Naive thymus-derived CD4-positive, alpha-beta T cell (primary cell): ENCODE measurements around the gene PPP5C. TPM values are rescaled to one million over a fixed set of nuclear protein-coding genes. Genes with fewer than 3 reads are reported as not detected.

Source experiments
- ATAC-seq: fragments of 150-1000 bp; cut with Tn5 transposase; 2 replicates; pipeline ENCODE4 v1.10.0; 2021; ENCODE audit warnings: mild to moderate bottlenecking, moderate library complexity
- CTCF ChIA-PET: fragments of 350-600 bp; sonication (Branson Sonifier 250); formaldehyde crosslinking; loops from one replicate; lab custom pipeline; 2021; ENCODE audit warnings: antibody characterized with exemption; lab: Charles Lee
- POLR2A ChIA-PET: fragments of 350-600 bp; sonication (Branson Sonifier 250); formaldehyde crosslinking; loops from one replicate; lab custom pipeline; 2021; ENCODE audit warnings: antibody characterized with exemption, inconsistent platforms; lab: Charles Lee
- DNase-seq, 9 donors: peaks; one replicate each; pipeline versions ENCODE4 v3.0.0 to v3.0.0-alpha.2; 2020 to 2022; ENCODE audit warnings: mixed read lengths in 1 of 9
- H3K27ac ChIP-seq: one replicate; pipeline ENCODE4 v1.7.0; 2013; ENCODE audit warnings: mild to moderate bottlenecking, low read depth, low read length, moderate library complexity
- H3K27me3 ChIP-seq, 2 donors: one replicate each; pipeline ENCODE4 v1.7.0; 2013; ENCODE audit warnings: low read length in 2 of 2, mild to moderate bottlenecking in 2 of 2, moderate library complexity in 2 of 2; ENCODE audit not compliant: control insufficient read depth in 2 of 2, insufficient read depth in 2 of 2
- H3K36me3 ChIP-seq, 3 experiments: 1 replicate in 2 of 3; 2 replicates in 1 of 3; pipeline ENCODE4 v1.7.0; 2013; ENCODE audit warnings: low read length in 3 of 3, mild to moderate bottlenecking in 3 of 3, moderate library complexity in 1 of 3; ENCODE audit not compliant: insufficient read depth in 3 of 3, control insufficient read depth in 2 of 3
- H3K4me1 ChIP-seq, 2 donors: one replicate each; pipeline ENCODE4 v1.7.0; 2013; ENCODE audit warnings: low read length in 2 of 2, mild to moderate bottlenecking in 2 of 2, moderate library complexity in 1 of 2; ENCODE audit not compliant: control insufficient read depth in 2 of 2, insufficient read depth in 2 of 2
- H3K4me3 ChIP-seq: 2 replicates; pipeline ENCODE4 v1.7.0; 2013; ENCODE audit warnings: mild to moderate bottlenecking, low read length
- H3K9me3 ChIP-seq, 3 experiments: 1 replicate in 2 of 3; 2 replicates in 1 of 3; pipeline ENCODE4 v1.7.0; 2013; ENCODE audit warnings: low read length in 3 of 3; ENCODE audit not compliant: control insufficient read depth in 2 of 3
- H3K27ac Mint-ChIP-seq, 9 donors: one replicate each; pipeline ENCODE4 v1.8.0; 2020 to 2022; ENCODE audit warnings: mixed read lengths in 9 of 9, mild to moderate bottlenecking in 8 of 9, moderate library complexity in 5 of 9, inconsistent platforms in 2 of 9
- H3K27me3 Mint-ChIP-seq, 5 donors: one replicate each; pipeline ENCODE4 v1.8.0; 2021 to 2022; ENCODE audit warnings: mixed read lengths in 5 of 5, mild to moderate bottlenecking in 1 of 5
- H3K36me3 Mint-ChIP-seq, 5 donors: one replicate each; pipeline ENCODE4 v1.8.0; 2020 to 2022; ENCODE audit warnings: mixed read lengths in 5 of 5, mild to moderate bottlenecking in 3 of 5, inconsistent platforms in 1 of 5
- H3K4me1 Mint-ChIP-seq, 7 donors: one replicate each; pipeline ENCODE4 v1.8.0; 2020 to 2022; ENCODE audit warnings: mixed read lengths in 7 of 7, mild to moderate bottlenecking in 3 of 7, inconsistent platforms in 1 of 7
- H3K4me3 Mint-ChIP-seq, 10 donors: one replicate each; pipeline ENCODE4 v1.8.0; 2020 to 2022; ENCODE audit warnings: mild to moderate bottlenecking in 10 of 10, mixed read lengths in 10 of 10, moderate library complexity in 6 of 10, inconsistent platforms in 2 of 10
- H3K9me3 Mint-ChIP-seq, 11 donors: one replicate each; pipeline ENCODE4 v1.8.0; 2020 to 2022; ENCODE audit warnings: mixed read lengths in 11 of 11, mild to moderate bottlenecking in 4 of 11, inconsistent platforms in 1 of 11, moderate library complexity in 1 of 11
- intact Hi-C, 2 donors: fragments of 100-400 bp; cut with micrococcal nuclease; formaldehyde crosslinking; loops; one replicate each; pipeline ENCODE4 v1.15.1; 2023
- polyA plus RNA-seq, 2 donors: library from polyadenylated mRNA; unstranded; fragments of 300-500 nt; fragmentation: Illumina TruSeq; gene quantifications; one replicate each; pipeline ENCODE4 v1.2.3, GENCODE V29; 2021
- total RNA-seq, 6 experiments: library from RNA in 5 of 6; stranded (reverse) in 5 of 6; gene quantifications; 1 replicate in 5 of 6; 2 replicates in 1 of 6; pipeline ENCODE4 v1.2.3 and lab custom pipeline; 2021 to 2026

Gene PPP5C
- total and polyA plus RNA-seq, 7 experiments from 2014 or later, result 17.4 to 107 (median 44.7) TPM

GRCh38 chr19:46355234-46356148 lies 8.6 kb downstream of the PPP5C start:
- Mint-ChIP-seq H3K4me3 (no peak overlapping the region), H3K27ac (peak overlapping the region in 3 of 9 donors; percentile 63 to 68 (median 63)), H3K27me3 (no peaks in the 10 kb centered on the region), H3K36me3 (peaks cover 0 to 27% (median 4%) of the 10 kb centered on the region in 5 donors), H3K9me3 (no peaks in the 10 kb centered on the region), H3K4me1 (peaks cover 29 to 75% (median 54%) of the 10 kb centered on the region in 7 donors)
- H3K36me3 ChIP-seq, result peaks cover 0 to 44% (median 9%) of the 10 kb centered on the region in 3 experiments
- H3K9me3 ChIP-seq, result no peaks in the 10 kb centered on the region
- intact Hi-C loops, result no loop called here
- no peak overlapping the region for H3K4me3 ChIP-seq
- ATAC-seq (no peak), DNase-seq (peak in 1 of 9 donors; percentile 42)
- H3K27ac ChIP-seq, result no peak overlapping the region
- no peaks in the 10 kb centered on the region for H3K27me3 ChIP-seq
- POLR2A ChIA-PET, result interaction anchor here (0.8 kb wide), 1 partner anchor 9 kb away, joined by 3 read pairs; the partner anchor contains the start of gene PPP5C
- CTCF ChIA-PET, result no interaction called here
- peaks cover 16 to 19% of the 10 kb centered on the region in 2 donors for H3K4me1 ChIP-seq

GRCh38 chr19:46356149-46357055 lies 9.5 kb downstream of the PPP5C start:
- Mint-ChIP-seq H3K36me3 (peaks cover 0 to 27% (median 4%) of the 10 kb centered on the region in 5 donors), H3K9me3 (no peaks in the 10 kb centered on the region), H3K4me3 (no peak overlapping the region), H3K27me3 (no peaks in the 10 kb centered on the region), H3K4me1 (peaks cover 25 to 72% (median 50%) of the 10 kb centered on the region in 7 donors), H3K27ac (peak overlapping the region in 2 of 9 donors; percentile 23 to 38)
- H3K4me1 ChIP-seq, result peaks cover 9 to 16% of the 10 kb centered on the region in 2 donors
- ChIA-PET CTCF (no interaction called here), POLR2A (interaction anchor here (0.8 kb wide), 1 partner anchor 9 kb away, joined by 3 read pairs; the partner anchor contains the start of gene PPP5C)
- intact Hi-C loops, result no loop called here
- H3K4me3 ChIP-seq, result no peak overlapping the region
- no peak for ATAC-seq
- H3K27me3 ChIP-seq, result no peaks in the 10 kb centered on the region
- H3K27ac ChIP-seq, result no peak overlapping the region
- H3K9me3 ChIP-seq, result no peaks in the 10 kb centered on the region
- DNase-seq, result no peak
- peaks cover 0 to 44% (median 9%) of the 10 kb centered on the region in 3 experiments for H3K36me3 ChIP-seq

GRCh38 chr19:46357846-46358583 lies 11.1 kb downstream of the PPP5C start:
- H3K27ac ChIP-seq, result no peak overlapping the region
- Mint-ChIP-seq H3K27ac (peak overlapping the region in 2 of 9 donors; percentile 23 to 46), H3K9me3 (no peaks in the 10 kb centered on the region), H3K36me3 (peaks cover 0 to 27% (median 4%) of the 10 kb centered on the region in 5 donors), H3K4me3 (no peak overlapping the region), H3K27me3 (no peaks in the 10 kb centered on the region), H3K4me1 (peaks cover 22 to 68% (median 46%) of the 10 kb centered on the region in 7 donors)
- H3K27me3 ChIP-seq, result no peaks in the 10 kb centered on the region
- intact Hi-C loops, result no loop called here
- ATAC-seq, result no peak
- no peak overlapping the region for H3K4me3 ChIP-seq
- peaks cover 4 to 10% of the 10 kb centered on the region in 2 donors for H3K4me1 ChIP-seq
- CTCF ChIA-PET, result no interaction called here
- no peak for DNase-seq
- H3K9me3 ChIP-seq, result no peaks in the 10 kb centered on the region
- POLR2A ChIA-PET, result no interaction called here
- peaks cover 0 to 40% (median 7%) of the 10 kb centered on the region in 3 experiments for H3K36me3 ChIP-seq

GRCh38 chr19:46361915-46362314 lies 15.0 kb downstream of the PPP5C start:
- Histone ChIP-seq H3K27ac (no peak overlapping the region), H3K27me3 (no peaks in the 10 kb centered on the region), H3K36me3 (peaks cover 0 to 21% (median 0%) of the 10 kb centered on the region in 3 experiments), H3K4me1 (peaks cover 8 to 10% of the 10 kb centered on the region in 2 donors), H3K9me3 (no peaks in the 10 kb centered on the region), H3K4me3 (peak overlapping the region; percentile 25)
- peak; percentile 70 for ATAC-seq
- peaks cover 22 to 72% (median 59%) of the 10 kb centered on the region in 7 donors for H3K4me1 Mint-ChIP-seq
- peak in 6 of 9 donors; percentile 37 to 73 (median 68) for DNase-seq
- H3K27ac Mint-ChIP-seq, result peak overlapping the region in 6 of 9 donors; percentile 9 to 63 (median 28)
- no peaks in the 10 kb centered on the region for H3K27me3 Mint-ChIP-seq
- peaks cover 4 to 26% (median 15%) of the 10 kb centered on the region in 5 donors for H3K36me3 Mint-ChIP-seq
- POLR2A ChIA-PET, result no interaction called here
- intact Hi-C loops, result loop anchor here (1.0 kb wide), 1 partner anchor 15 kb away; the partner anchor contains the start of gene PPP5C (in 2 of the 2)
- peak overlapping the region; percentile 64 to 92 (median 80) for H3K4me3 Mint-ChIP-seq
- no peaks in the 10 kb centered on the region for H3K9me3 Mint-ChIP-seq
- CTCF ChIA-PET, result no interaction called here

GRCh38 chr19:46364359-46364758 lies 17.5 kb downstream of the PPP5C start:
- peaks cover 0 to 23% (median 0%) of the 10 kb centered on the region in 3 experiments for H3K36me3 ChIP-seq
- DNase-seq (no peak), ATAC-seq (no peak)
- Mint-ChIP-seq H3K27me3 (no peaks in the 10 kb centered on the region), H3K9me3 (no peaks in the 10 kb centered on the region), H3K36me3 (peaks cover 7 to 25% (median 11%) of the 10 kb centered on the region in 5 donors), H3K4me1 (peaks cover 18 to 62% (median 51%) of the 10 kb centered on the region in 7 donors), H3K4me3 (no peak overlapping the region), H3K27ac (no peak overlapping the region)
- no peaks in the 10 kb centered on the region for H3K9me3 ChIP-seq
- peaks cover 8 to 10% of the 10 kb centered on the region in 2 donors for H3K4me1 ChIP-seq
- CTCF ChIA-PET, result no interaction called here
- intact Hi-C loops, result no loop called here
- no peak overlapping the region for H3K4me3 ChIP-seq
- POLR2A ChIA-PET, result interaction anchor here (1.5 kb wide), 1 partner anchor 11 kb away, joined by 5 read pairs; no protein-coding TSS in a partner anchor
- no peaks in the 10 kb centered on the region for H3K27me3 ChIP-seq
- H3K27ac ChIP-seq, result no peak overlapping the region
